22Rv1 (cell line): Measurements from ENCODE around the gene KCNJ18.

Experiments used
- CTCF ChIP-seq: fragments of 450-650 bp; IDR thresholded peaks from 2 replicates; pipeline ENCODE4 v1.5.1; 2017; ENCODE audit warnings: mild to moderate bottlenecking
- ZFX ChIP-seq: fragments of 450-650 bp; IDR thresholded peaks from 2 replicates; pipeline ENCODE4 v1.6.1; 2017; ENCODE audit warnings: antibody characterized with exemption, borderline replicate concordance

GRCh38 chr17:21689604-21690003 is 2.7 kb upstream of the KCNJ18 start:
- TF ChIP-seq CTCF (no peak), ZFX (no peak)
